OCI-LY1 (cell line): Measurements from ENCODE around the gene NUMA1.

ENCODE experiments used
- H2AFZ ChIP-seq: fragments of 200-600 bp; sonication (generic), shearing (Covaris generic); 2 replicates; pipeline ENCODE4 v1.6.0; 2014; ENCODE audit warnings: antibody characterized with exemption, mild to moderate bottlenecking, low read length
- H3F3A ChIP-seq: fragments of 200-600 bp; sonication (generic), shearing (Covaris generic); 2 replicates; pipeline ENCODE4 v1.6.0; 2014; ENCODE audit warnings: mild to moderate bottlenecking, antibody characterized with exemption, low read length, moderate library complexity; ENCODE audit not compliant: insufficient read depth
- H3K27ac ChIP-seq: fragments of 200-600 bp; sonication (generic); 2 replicates; pipeline ENCODE4 v1.5.1; 2014; ENCODE audit warnings: low read length, mixed run types, mild to moderate bottlenecking, low read depth; ENCODE audit not compliant: poor library complexity, severe bottlenecking
- H3K27me3 ChIP-seq: fragments of 200-600 bp; sonication (generic); 2 replicates; pipeline ENCODE4 v1.6.0; 2014; ENCODE audit warnings: antibody characterized with exemption, mild to moderate bottlenecking, low read length, moderate library complexity; ENCODE audit not compliant: insufficient read depth
- H3K36me3 ChIP-seq: fragments of 200-600 bp; sonication (generic); 2 replicates; pipeline ENCODE4 v1.6.1; 2014; ENCODE audit warnings: mild to moderate bottlenecking, antibody characterized with exemption, low read length, moderate library complexity, mixed read lengths; ENCODE audit not compliant: insufficient read depth
- H3K4me1 ChIP-seq: fragments of 200-600 bp; sonication (generic); 2 replicates; pipeline ENCODE4 v1.5.1; 2014; ENCODE audit warnings: mild to moderate bottlenecking, low read length, moderate library complexity; ENCODE audit not compliant: insufficient read depth, severe bottlenecking
- H3K4me2 ChIP-seq: fragments of 200-600 bp; sonication (generic), shearing (Covaris generic); 2 replicates; pipeline ENCODE4 v1.6.1; 2014; ENCODE audit warnings: low read length
- H3K4me3 ChIP-seq: fragments of 200-600 bp; sonication (generic); 2 replicates; pipeline ENCODE4 v1.5.1; 2014; ENCODE audit warnings: low read length, low read depth, mild to moderate bottlenecking, mixed read lengths; ENCODE audit not compliant: poor library complexity, severe bottlenecking
- H3K79me2 ChIP-seq: fragments of 200-600 bp; shearing (Covaris generic); 2 replicates; pipeline ENCODE4 v1.6.1; 2016; ENCODE audit warnings: mixed run types, low read length, mixed read lengths; ENCODE audit not compliant: insufficient read depth
- H3K9ac ChIP-seq: fragments of 200-600 bp; sonication (generic), shearing (Covaris generic); 2 replicates; pipeline ENCODE4 v1.6.1; 2014; ENCODE audit warnings: mild to moderate bottlenecking, low read length, mixed read lengths
- H3K9me2 ChIP-seq: fragments of 200-600 bp; sonication (generic), shearing (Covaris generic); 2 replicates; pipeline ENCODE4 v1.6.1; 2014; ENCODE audit warnings: low read depth, mild to moderate bottlenecking, low read length, mixed read lengths
- H3K9me3 ChIP-seq: fragments of 200-600 bp; shearing (Covaris generic); 2 replicates; pipeline ENCODE4 v1.6.1; 2014; ENCODE audit warnings: low read length, mixed read lengths
- H4K20me1 ChIP-seq: fragments of 200-600 bp; sonication (generic), shearing (Covaris generic); 2 replicates; pipeline ENCODE4 v1.6.0; 2016; ENCODE audit warnings: mild to moderate bottlenecking, low read length; ENCODE audit not compliant: insufficient read depth
- CTCF ChIP-seq: fragments of 200-600 bp; sonication (generic), shearing (Covaris generic); IDR thresholded peaks from 2 replicates; pipeline ENCODE4 v1.5.1; 2017; ENCODE audit warnings: mild to moderate bottlenecking, antibody characterized with exemption, low read length, moderate library complexity, mixed read lengths
- EZH2 ChIP-seq: fragments of 200-600 bp; sonication (generic), shearing (Covaris generic); IDR thresholded peaks from 2 replicates; pipeline ENCODE4 v1.8.0; 2017; ENCODE audit warnings: borderline replicate concordance, mixed run types, mild to moderate bottlenecking, antibody characterized with exemption, low read length, moderate library complexity, mixed read lengths

NUMA1 gene

GRCh38 chr11:72123117-72123653 lies 42.8 kb upstream of the NUMA1 start:
- no peak for TF ChIP-seq CTCF
- TF ChIP-seq EZH2 = no peak
- H3K4me3 ChIP-seq = no peak overlapping the region
- H3K4me2 ChIP-seq = no peak overlapping the region
- peaks cover 7% of the 10 kb centered on the region; the same call in 1 of the 2 replicates for H3K27me3 ChIP-seq
- no peaks in the 10 kb centered on the region for H3K4me1 ChIP-seq
- no peak overlapping the region for H3K27ac ChIP-seq
- no peaks in the 10 kb centered on the region; the same call in 1 of the 2 replicates for H3K36me3 ChIP-seq
- H4K20me1 ChIP-seq = no peaks in the 10 kb centered on the region
- H3K79me2 ChIP-seq = no peaks in the 10 kb centered on the region
- H3F3A ChIP-seq = no peaks in the 10 kb centered on the region
- H3K9ac ChIP-seq = no peak overlapping the region
- no peaks in the 10 kb centered on the region for H3K9me2 ChIP-seq
- no peak overlapping the region for H2AFZ ChIP-seq
- H3K9me3 ChIP-seq = peaks cover 4% of the 10 kb centered on the region; the same call in 1 of the 2 replicates

GRCh38 chr11:72122607-72123006 lies 42.3 kb upstream of the NUMA1 start:
- Histone ChIP-seq H3K4me2 (no peak overlapping the region), H3K9me3 (0 out of 2 replicates have a peak, but pooled peaks cover 4% of the 10 kb centered on the region), H3K36me3 (no peaks in the 10 kb centered on the region; the same call in 1 of the 2 replicates), H4K20me1 (no peaks in the 10 kb centered on the region), H3K27ac (no peak overlapping the region), H3K9ac (no peak overlapping the region), H3K4me1 (no peaks in the 10 kb centered on the region), H3K27me3 (peaks cover 7% of the 10 kb centered on the region; the same call in 1 of the 2 replicates), H3K79me2 (no peaks in the 10 kb centered on the region), H3F3A (no peaks in the 10 kb centered on the region), H3K4me3 (no peak overlapping the region), H3K9me2 (no peaks in the 10 kb centered on the region), H2AFZ (no peak overlapping the region)
- TF ChIP-seq CTCF (no peak), EZH2 (no peak)

- no peak for TF ChIP-seq CTCF
- TF ChIP-seq EZH2 = no peak
- H3K9ac ChIP-seq = no peak overlapping the region
- H3K4me3 ChIP-seq = no peak overlapping the region
- no peaks in the 10 kb centered on the region for H3K79me2 ChIP-seq
- peaks cover 7% of the 10 kb centered on the region; the same call in 1 of the 2 replicates for H3K27me3 ChIP-seq
- H3K9me3 ChIP-seq = no peaks in the 10 kb centered on the region
- no peaks in the 10 kb centered on the region for H3K9me2 ChIP-seq
- H3K4me1 ChIP-seq = no peaks in the 10 kb centered on the region
- no peak overlapping the region for H3K4me2 ChIP-seq
- H3K36me3 ChIP-seq = no peaks in the 10 kb centered on the region; the same call in 1 of the 2 replicates
- no peaks in the 10 kb centered on the region for H4K20me1 ChIP-seq
- H3F3A ChIP-seq = no peaks in the 10 kb centered on the region
- no peak overlapping the region for H3K27ac ChIP-seq
- H2AFZ ChIP-seq = no peak overlapping the region
These were observed 40.6 kb upstream of the NUMA1 start for GRCh38 chr11:72120930-72121329.
